GM10847 (cell line): ENCODE data around the gene DAPK2.

Experiments
- POLR2A ChIP-seq: IDR thresholded peaks from 2 replicates; pipeline ENCODE4 v1.6.1; 2011; ENCODE audit not compliant: insufficient read length; ENCODE audit errors: extremely low read depth

Gene DAPK2

DNA sequence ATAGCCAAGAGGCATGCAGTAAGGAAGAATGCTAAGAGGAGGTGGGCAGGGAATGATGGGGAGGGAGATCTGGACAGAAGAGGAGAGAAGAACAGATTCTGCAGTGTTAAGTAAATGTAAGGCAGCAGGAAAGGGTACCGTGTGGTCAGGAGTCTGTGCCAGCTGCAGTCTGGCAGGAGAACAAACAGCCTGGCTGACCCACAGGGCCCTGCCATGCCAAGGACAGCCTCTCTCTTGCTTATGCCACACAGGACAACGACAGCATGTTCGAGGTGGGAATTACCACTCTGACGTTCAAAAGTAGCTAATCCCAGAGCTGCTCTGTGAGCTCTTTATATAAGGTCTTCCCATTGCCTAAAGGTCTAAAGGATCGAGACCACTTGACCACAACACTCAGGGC lies 31.3 kb downstream of the DAPK2 start:
- no peak for TF ChIP-seq POLR2A

DNA sequence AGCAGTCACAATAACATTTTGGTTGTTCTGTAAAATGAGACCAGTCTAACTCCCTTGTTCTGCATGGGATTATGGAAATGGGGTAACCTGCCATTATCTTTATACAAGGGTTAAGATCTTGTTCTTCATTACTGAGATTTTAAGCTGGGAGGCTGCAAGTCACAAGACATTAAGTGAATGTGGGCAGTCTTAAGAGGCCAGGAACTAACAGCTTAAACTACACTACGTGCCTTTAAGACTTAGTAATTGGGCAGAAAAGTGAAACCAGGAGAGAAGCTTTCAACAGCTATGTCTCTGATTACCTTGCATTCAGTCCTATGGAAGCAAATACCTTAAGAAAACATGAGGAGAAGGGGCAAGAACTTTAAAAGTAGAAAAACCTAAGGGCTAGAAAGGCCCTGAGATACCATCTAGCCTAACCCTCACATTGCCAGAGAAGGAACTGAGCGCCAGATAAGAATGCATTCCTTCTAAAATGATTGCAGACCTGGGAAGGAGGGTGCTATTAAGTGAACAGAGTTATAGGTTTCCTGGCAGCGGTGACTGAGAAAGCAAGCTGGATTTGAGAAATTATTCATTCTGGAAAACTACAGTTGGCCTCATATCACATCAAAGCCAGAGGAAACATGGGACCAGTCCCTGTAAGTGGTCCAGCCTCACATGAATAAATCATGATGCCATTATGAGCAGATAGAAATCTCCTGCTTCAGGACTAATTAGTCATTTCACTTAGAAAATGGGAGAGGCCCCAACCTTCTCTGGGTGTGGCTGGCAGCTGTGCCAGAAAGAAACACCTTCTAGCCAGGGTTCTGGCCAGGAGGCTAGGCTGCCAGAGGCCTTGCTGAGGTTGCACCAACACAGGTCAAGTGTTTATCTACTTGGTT lies 32.9 kb downstream of the DAPK2 start:
- no peak for TF ChIP-seq POLR2A

DNA sequence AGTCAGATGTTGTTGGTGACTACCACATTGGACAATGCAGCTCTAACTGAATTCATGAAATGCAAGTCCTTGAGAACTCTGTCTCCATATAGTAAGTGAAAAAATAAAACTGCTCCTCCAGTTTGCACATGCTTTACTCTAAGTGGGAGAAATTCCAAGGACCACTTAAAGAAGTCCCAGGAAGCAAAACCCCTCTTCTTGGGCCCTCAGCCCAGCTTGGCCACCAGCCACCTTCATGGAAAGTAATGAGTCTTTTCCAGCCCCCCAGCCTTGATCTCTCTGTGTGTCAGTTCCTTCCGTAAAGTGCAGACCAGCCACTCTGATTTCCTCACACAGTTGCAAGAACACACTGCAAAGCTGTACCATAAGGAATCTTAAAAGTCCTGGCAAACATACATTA lies 34.5 kb downstream of the DAPK2 start:
- TF ChIP-seq POLR2A, result no peak

DNA sequence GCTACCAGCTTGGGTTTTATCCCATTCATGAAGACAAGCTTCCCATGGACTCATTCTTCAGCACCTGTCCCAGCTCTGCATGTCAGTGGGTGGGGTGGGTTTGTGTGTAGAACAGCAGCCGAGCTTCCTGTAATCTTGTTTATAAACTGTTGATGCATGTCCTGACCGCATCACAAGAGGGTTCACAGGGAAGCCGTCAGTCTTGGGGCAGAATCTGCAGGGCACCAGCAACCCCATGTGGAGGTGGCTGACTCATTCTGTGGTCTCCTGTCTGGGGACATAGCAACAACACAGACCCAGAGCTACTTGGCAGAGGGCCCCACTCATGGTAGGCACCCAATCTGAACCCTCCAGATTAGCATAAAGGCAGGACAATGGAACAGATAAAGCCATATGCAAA lies 35.6 kb downstream of the DAPK2 start:
- TF ChIP-seq POLR2A, result no peak

DNA sequence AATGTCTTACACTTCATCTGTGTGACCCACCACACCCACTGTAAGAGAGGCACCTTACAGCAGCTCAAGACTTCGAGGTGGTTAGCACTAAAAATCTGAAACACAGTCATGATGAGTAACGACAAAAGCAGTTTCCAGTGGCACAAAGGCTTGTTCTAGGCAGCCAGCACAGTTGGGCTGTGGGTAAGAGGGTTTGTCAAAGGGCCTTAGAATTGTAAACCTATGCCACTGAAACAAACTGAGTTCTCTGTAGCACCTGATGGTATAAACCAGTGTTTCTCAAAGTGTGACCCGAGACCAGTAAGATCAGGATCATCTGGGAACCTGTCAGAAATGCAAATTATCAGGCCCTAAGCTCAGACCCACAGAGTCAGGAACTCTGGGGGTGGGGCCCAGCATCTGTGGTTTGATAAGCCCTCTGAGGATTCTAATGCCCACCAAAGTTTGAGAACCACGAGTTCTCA lies 36.5 kb downstream of the DAPK2 start:
- no peak for TF ChIP-seq POLR2A

DNA sequence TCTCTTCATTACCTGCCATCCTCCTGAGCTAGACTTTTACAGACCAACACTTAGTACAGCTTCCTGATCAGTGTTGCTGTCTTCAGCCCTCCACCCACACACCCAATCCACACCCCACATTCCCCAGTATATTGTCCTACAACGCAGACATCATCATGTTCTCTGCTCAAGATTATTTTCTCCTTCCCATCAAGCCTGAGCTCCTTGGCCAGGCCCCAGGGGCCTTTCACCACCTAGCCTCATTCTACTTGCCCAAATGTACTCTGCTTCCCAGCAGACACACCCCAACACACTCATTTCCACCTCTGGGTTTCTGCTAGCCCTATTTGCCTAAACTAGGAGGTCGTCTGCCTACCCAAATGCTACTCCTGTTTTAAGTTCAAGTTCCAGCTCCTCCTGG lies 37.0 kb downstream of the DAPK2 start:
- no peak for TF ChIP-seq POLR2A

DNA sequence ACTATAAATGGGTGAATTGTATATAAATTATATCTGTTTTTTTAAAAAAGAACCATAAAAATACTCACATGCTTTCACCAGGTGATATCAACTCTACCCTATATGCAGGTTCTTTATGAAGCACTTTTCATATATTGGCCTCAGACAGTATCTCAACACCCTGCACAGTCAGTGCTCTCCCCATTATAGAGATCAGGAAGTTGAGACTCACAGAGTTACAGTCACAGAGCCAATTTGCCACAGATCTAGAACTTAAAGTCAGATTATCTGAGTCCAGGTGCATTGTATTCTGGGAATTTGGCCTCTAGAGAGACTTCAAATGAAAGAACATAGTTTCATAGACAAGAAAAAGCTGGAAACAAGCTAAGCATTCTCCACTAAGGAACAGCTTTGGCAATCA lies 38.1 kb downstream of the DAPK2 start:
- no peak for TF ChIP-seq POLR2A

DNA sequence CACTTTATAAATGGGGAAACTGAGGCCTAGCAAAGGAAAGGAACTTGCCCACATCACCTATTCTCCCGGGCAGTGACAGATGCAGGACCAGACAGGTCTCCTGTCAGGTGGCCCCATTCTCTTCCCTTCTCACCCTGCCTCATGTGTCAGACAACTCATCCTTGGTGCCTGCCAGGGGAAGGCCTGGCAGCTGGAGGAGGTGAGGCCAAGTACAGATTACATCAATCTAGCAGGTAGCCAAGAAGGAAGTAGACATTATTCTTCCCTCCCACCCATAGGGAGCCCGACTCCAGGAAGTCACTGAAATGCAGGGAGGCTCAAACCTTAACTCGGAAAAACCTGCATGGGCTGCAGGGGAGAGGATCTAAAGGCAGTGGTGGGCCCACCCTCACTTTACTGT lies 39.6 kb downstream of the DAPK2 start:
- no peak for TF ChIP-seq POLR2A

DNA sequence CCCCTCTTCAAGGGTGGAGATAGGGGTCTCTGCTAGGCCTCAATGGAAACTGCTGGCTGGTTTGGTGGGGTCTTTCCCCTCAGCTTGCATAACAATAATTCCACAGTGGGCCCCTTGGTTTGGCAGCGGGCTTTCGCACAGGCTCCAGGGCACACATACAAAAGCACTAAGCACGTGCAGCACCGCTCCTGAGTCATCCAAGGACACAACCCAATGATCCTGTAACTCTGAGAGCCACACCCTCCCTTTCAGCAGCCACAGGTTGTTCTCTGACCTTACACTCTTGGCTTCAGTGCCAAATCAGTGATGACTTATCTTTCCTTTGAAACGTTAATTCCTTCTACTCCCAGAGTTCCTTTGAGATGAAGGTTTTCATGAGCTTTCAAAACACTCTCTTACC lies 41.7 kb downstream of the DAPK2 start:
- no peak for TF ChIP-seq POLR2A

DNA sequence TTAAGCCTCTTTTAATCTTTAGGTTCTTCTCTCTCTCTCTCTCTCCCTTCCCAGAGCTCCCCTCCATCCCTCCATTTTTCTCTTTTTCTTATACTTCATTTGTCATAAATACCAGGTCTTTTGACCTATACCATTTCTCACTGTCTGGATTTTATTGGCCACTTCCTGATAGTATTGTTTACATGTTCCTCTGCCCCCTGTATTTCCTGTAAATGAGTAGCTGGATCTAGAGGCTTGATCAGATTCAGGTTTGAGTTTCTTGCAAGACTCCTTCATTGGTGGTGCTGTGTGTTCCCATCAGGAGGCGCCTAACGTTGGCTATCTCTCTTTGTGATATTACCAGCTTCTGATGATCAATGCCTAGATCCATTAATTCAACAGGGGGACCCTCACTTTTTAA lies 42.2 kb downstream of the DAPK2 start:
- TF ChIP-seq POLR2A, result no peak

DNA sequence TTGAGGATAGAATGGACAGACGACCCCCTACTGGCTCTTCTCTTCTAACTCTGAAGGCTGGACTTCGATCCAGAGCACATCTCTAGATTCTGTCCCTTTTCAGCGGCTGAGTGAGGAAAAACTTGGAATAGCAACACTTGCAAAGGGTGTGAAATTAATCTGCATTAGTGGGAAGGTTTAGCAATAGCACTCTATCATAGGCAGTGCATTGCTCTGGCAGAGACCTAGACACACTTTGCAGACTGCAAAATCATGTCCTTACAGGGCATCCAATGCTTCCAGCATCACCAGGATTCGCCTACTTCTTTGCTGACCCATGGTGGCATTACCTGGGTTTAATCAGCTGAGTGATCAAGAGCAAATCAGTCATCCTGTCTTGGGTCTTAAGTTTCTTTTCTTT lies 43.1 kb downstream of the DAPK2 start:
- TF ChIP-seq POLR2A, result no peak

DNA sequence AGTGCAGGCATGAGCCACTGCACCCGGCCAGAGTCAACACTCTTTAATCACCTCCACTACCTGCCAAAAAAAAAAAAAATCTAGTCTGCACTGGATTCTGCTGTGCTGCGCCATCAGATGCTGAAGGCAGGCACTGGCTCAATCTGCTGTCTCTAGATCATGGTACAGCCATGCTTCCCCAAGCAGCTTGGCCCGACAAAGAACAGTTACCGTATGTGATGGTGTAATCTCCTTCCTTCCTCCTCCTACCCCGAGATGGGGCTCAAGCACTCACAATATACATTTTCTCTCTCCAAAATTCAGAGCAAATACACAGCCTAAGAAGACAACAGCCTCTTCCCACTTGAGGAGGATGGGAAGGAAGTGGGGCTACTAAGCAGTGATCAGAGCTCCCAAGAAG lies 45.1 kb downstream of the DAPK2 start:
- no peak for TF ChIP-seq POLR2A

DNA sequence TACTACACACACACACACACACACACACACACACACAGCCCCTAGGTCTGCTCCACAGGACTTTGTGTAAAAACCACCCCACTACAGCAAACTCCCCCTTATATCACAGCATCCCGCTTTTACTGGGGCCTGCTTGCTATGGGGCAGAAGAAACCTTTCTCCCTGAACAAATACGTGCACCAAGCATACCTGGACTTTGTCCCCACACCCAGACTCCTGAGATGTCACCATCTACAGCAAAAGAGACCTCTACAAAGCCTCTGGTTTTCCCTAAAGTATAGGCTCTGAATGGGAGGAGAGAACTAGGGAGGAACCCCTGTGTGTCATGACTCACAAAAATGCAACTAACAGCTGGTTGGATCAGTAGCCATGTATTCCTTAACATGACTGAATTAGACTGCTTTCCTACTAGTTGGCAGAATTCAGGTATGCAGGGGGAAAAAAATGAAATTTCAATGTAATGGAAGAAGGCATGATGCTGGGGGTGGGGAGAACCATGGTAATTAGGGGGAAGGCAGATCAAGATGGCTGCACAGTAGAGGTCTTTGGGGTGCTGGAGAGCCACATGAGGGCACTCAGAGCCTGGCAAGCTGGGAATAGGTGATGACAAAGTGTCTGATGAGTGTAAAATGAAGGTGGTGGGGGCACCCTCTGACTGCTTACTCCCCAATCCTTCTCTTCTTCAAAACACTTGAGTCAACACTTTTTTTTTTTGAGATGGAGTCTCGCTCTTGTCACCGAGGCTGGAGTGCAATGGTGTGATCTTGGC lies 45.9 kb downstream of the DAPK2 start:
- TF ChIP-seq POLR2A, result no peak

DNA sequence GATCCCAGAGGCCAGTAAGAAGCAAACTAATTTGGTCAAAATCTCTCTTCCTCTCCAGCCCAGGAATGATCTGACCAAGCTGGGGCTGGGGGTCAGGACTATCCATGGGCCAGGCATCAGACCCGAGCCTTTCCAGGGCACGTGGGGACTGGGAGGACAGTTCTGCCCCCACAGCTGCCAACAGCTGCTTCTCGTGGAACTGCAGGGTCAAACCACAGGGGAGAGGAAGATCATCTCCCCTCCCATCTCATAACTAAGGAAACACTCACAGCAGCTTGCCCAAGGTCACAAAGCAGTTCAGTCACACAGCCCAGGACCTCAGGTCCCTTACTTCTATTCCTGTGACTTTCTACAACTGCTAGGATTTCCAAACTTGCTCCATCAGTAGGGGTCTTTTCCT lies 47.1 kb downstream of the DAPK2 start:
- TF ChIP-seq POLR2A, result no peak

DNA sequence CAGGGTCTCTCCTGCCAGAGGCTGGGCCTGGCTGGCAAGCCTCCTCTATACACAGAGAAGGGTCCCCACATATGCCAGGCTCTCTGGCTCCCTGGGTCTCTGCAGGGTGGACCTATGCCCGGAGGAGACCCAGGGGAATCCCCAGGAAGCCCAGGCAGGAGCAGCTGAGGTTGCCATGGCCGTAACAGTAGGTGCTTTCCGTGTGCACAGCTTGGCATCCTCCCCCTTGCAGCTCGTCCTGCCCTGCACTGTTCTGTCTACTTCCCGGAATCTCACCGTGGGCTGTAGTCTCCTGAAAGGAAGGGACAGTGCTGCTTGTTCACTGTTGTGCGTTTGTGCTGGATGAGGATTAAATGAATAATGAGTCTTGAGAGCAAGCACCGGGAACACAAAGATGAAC lies 47.8 kb downstream of the DAPK2 start:
- TF ChIP-seq POLR2A, result no peak

DNA sequence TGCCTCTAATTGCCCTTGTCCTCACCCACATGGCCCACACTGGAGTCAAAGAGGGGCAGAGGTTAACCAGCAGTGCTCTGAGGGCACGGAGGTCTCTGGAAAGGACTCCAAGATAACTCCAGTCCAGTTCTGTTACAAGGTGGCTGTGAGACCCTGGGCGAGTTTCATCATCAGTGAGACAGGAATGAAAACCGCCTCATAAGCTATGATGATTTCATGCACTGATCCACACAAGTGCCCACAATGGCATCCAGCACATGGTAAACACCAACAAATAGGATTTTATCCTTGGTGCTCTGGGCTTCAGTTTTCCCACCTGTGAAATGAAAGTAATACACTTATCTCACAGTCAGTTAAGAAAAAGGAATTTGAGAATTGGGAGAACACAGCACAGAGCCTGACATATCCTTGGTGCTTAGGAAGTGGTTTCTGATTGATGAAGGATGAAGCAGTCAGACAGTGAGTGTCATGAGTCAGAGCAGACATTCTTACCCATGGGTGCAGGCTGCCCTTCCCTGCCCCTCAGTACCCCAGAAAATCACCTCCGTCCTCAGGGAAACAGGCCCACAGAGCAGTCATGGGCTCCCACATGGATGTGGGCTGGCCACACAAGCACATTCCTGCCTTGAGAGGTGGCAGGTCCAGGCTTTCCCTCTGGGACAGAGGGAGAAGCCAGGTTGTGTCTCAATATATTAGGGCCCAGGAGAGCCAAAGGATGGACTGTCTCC lies 48.4 kb downstream of the DAPK2 start:
- TF ChIP-seq POLR2A, result no peak
